H9 (cell line): Measurements from ENCODE around the gene SEMA6A. TPM values are rescaled to one million over a fixed set of nuclear protein-coding genes. Genes with fewer than 3 reads are reported as not detected.

Source experiments
- DNase-seq: peaks from one replicate; pipeline ENCODE4 v3.0.0-alpha.2; 2017
- H2AFZ ChIP-seq: one replicate; pipeline ENCODE4 v1.6.1; 2013; ENCODE audit warnings: mild to moderate bottlenecking, low read length, control low read depth, moderate library complexity
- H2AK5ac ChIP-seq: 2 replicates; pipeline ENCODE4 v1.6.1; 2013; ENCODE audit warnings: low read length, control low read depth, mixed read lengths; ENCODE audit not compliant: insufficient read length
- H2BK120ac ChIP-seq: one replicate; pipeline ENCODE4 v1.6.1; 2013; ENCODE audit warnings: low read depth, mild to moderate bottlenecking, low read length, control low read depth, inconsistent platforms; ENCODE audit not compliant: poor library complexity, severe bottlenecking
- H2BK12ac ChIP-seq: 2 replicates; pipeline ENCODE4 v1.6.1; 2013; ENCODE audit warnings: low read length, control low read depth, mixed read lengths, low read depth; ENCODE audit not compliant: insufficient read length
- H2BK15ac ChIP-seq: 2 replicates; pipeline ENCODE4 v1.6.1; 2013; ENCODE audit warnings: low read depth, low read length, control low read depth
- H2BK20ac ChIP-seq: one replicate; pipeline ENCODE4 v1.6.1; 2013; ENCODE audit warnings: low read depth, mild to moderate bottlenecking, low read length, control low read depth, inconsistent platforms; ENCODE audit not compliant: poor library complexity, severe bottlenecking
- H2BK5ac ChIP-seq: 2 replicates; pipeline ENCODE4 v1.6.1; 2013; ENCODE audit warnings: low read length, control low read depth, mixed read lengths; ENCODE audit not compliant: insufficient read length
- H3K14ac ChIP-seq: 2 replicates; pipeline ENCODE4 v1.6.1; 2013; ENCODE audit warnings: low read length, control low read depth; ENCODE audit not compliant: insufficient read depth
- H3K18ac ChIP-seq: 2 replicates; pipeline ENCODE4 v1.6.1; 2013; ENCODE audit warnings: low read depth, mild to moderate bottlenecking, mixed read lengths, low read length, control low read depth; ENCODE audit not compliant: insufficient read length
- H3K23ac ChIP-seq: 2 replicates; pipeline ENCODE4 v1.6.1; 2013; ENCODE audit warnings: low read length, control low read depth, mixed read lengths, low read depth; ENCODE audit not compliant: insufficient read length
- H3K23me2 ChIP-seq: 2 replicates; pipeline ENCODE4 v1.6.1; 2013; ENCODE audit warnings: low read depth, mild to moderate bottlenecking, mixed read lengths, low read length, control low read depth; ENCODE audit not compliant: insufficient read length, poor library complexity, severe bottlenecking
- H3K27ac ChIP-seq: 2 replicates; pipeline ENCODE4 v1.5.1; 2013; ENCODE audit warnings: low read length, control low read depth, mixed read lengths, low read depth; ENCODE audit not compliant: insufficient read length
- H3K27me3 ChIP-seq: 2 replicates; pipeline ENCODE4 v1.6.1; 2013; ENCODE audit warnings: low read length, control low read depth, inconsistent platforms; ENCODE audit not compliant: insufficient read depth
- H3K4ac ChIP-seq: 2 replicates; pipeline ENCODE4 v1.6.1; 2013; ENCODE audit warnings: low read depth, mild to moderate bottlenecking, control low read depth, inconsistent platforms, low read length, moderate library complexity
- H3K4me1 ChIP-seq: 2 replicates; pipeline ENCODE4 v1.6.1; 2013; ENCODE audit warnings: low read length, control low read depth, inconsistent platforms; ENCODE audit not compliant: insufficient read depth
- H3K4me2 ChIP-seq: 2 replicates; pipeline ENCODE4 v1.6.1; 2013; ENCODE audit warnings: low read length, control low read depth, mixed read lengths; ENCODE audit not compliant: insufficient read length, insufficient read depth
- H3K56ac ChIP-seq: 2 replicates; pipeline ENCODE4 v1.6.1; 2013; ENCODE audit warnings: low read depth, mild to moderate bottlenecking, mixed read lengths, low read length, control low read depth; ENCODE audit not compliant: insufficient read length
- H3K79me1 ChIP-seq: 2 replicates; pipeline ENCODE4 v1.6.1; 2013; ENCODE audit warnings: low read depth, mild to moderate bottlenecking, moderate library complexity, low read length, control low read depth, inconsistent platforms; ENCODE audit not compliant: insufficient read depth, poor library complexity, severe bottlenecking
- H3K79me2 ChIP-seq: 2 replicates; pipeline ENCODE4 v1.6.1; 2013; ENCODE audit warnings: low read length, control low read depth, inconsistent platforms; ENCODE audit not compliant: insufficient read depth
- H3K9ac ChIP-seq: 2 replicates; pipeline ENCODE4 v1.6.1; 2013; ENCODE audit warnings: low read length, control low read depth, mixed read lengths; ENCODE audit not compliant: insufficient read length; ENCODE audit errors: extremely low read depth
- H3K9me3 ChIP-seq: one replicate; pipeline ENCODE4 v1.6.1; 2013; ENCODE audit warnings: low read depth, low read length, inconsistent platforms; ENCODE audit not compliant: control insufficient read depth
- H3T11ph ChIP-seq: one replicate; pipeline ENCODE4 v1.6.1; 2013; ENCODE audit warnings: mild to moderate bottlenecking, low read length, control low read depth, inconsistent platforms
- H4K20me1 ChIP-seq: one replicate; pipeline ENCODE4 v1.6.1; 2013; ENCODE audit not compliant: control insufficient read depth, insufficient read length, insufficient read depth
- H4K5ac ChIP-seq: 2 replicates; pipeline ENCODE4 v1.6.1; 2013; ENCODE audit warnings: low read depth, mild to moderate bottlenecking, mixed read lengths, low read length, control low read depth; ENCODE audit not compliant: insufficient read length
- H4K8ac ChIP-seq: replicated peaks from 2 replicates; pipeline ENCODE4 v1.6.1; 2013; ENCODE audit warnings: low read length, control low read depth, mixed read lengths, low read depth; ENCODE audit not compliant: insufficient read length
- H4K91ac ChIP-seq: 2 replicates; pipeline ENCODE4 v1.6.1; 2013; ENCODE audit warnings: low read depth, mild to moderate bottlenecking, moderate library complexity, mixed read lengths, low read length, control low read depth; ENCODE audit not compliant: insufficient read length
- H3K27ac Mint-ChIP-seq, 3 experiments: 2 replicates in 2 of 3; 3 replicates in 1 of 3; pipeline ENCODE4 v1.8.0; 2020 to 2021; ENCODE audit warnings: mixed read lengths in 3 of 3, mild to moderate bottlenecking in 1 of 3, moderate library complexity in 1 of 3
- H3K27me3 Mint-ChIP-seq: 2 replicates; pipeline ENCODE4 v1.8.0; 2021; ENCODE audit warnings: low read depth, mild to moderate bottlenecking, moderate library complexity, mixed read lengths
- H3K36me3 Mint-ChIP-seq, 3 experiments: 2 replicates in 2 of 3; 3 replicates in 1 of 3; pipeline ENCODE4 v1.8.0; 2020 to 2021; ENCODE audit warnings: low read depth in 3 of 3, mixed read lengths in 3 of 3; ENCODE audit not compliant: insufficient read depth in 1 of 3
- H3K4me1 Mint-ChIP-seq, 2 experiments: 2 replicates each; pipeline ENCODE4 v1.8.0; 2020; ENCODE audit warnings: mixed read lengths in 2 of 2
- H3K4me3 Mint-ChIP-seq, 2 experiments: 2 replicates in 1 of 2; 3 replicates in 1 of 2; pipeline ENCODE4 v1.8.0; 2020 to 2021; ENCODE audit warnings: mild to moderate bottlenecking in 2 of 2, mixed read lengths in 2 of 2, moderate library complexity in 1 of 2
- H3K9me3 Mint-ChIP-seq, 2 experiments: 2 replicates in 1 of 2; 3 replicates in 1 of 2; pipeline ENCODE4 v1.8.0; 2020; ENCODE audit warnings: mild to moderate bottlenecking in 2 of 2, mixed read lengths in 2 of 2, moderate library complexity in 1 of 2
- CTCF ChIP-seq: fragments of 200-600 bp; sonication (generic); conservative IDR thresholded peaks from 3 replicates; pipeline ENCODE4 v1.8.0; 2021; ENCODE audit warnings: antibody characterized with exemption, mild to moderate bottlenecking
- WGBS: extraction: QIAGEN DNeasy Blood & Tissue Kit; methylation state at CpG from one replicate; pipeline ENCODE4 v1.1.7; 2013; ENCODE audit warnings: missing lambda C conversion rate, low lambda C conversion rate, mixed read lengths; ENCODE audit not compliant: insufficient read length; ENCODE audit errors: extremely low coverage; 5-methylcytosine and 5-hydroxymethylcytosine counted together
- total RNA-seq: library from RNA; stranded (reverse); gene quantifications from 2 replicates; pipeline ENCODE4 v1.2.1, GENCODE V29; 2021

The SEMA6A gene
- total RNA-seq, 1 experiment from 2014 or later = 354 TPM

DNA sequence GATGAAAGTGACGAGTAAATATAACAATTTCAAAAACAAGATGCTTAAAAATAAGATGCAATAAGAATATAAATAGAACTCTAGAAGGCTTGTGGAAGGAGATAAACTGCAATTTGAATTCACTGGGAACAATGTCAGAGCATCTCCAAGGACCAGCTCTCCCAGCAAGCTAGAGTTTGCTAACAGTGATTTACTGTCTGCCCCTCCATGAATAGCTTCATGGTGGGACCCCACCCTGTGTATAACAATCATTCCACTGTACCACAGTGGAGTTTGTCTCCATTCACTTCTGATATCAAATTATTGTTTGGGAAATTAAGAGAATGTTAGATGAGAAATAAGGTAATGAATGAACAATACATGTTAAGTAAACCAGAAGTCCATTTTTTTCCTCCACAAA is 7.3 kb upstream of the SEMA6A start:
- Mint-ChIP-seq H3K4me3 (no peak overlapping the region), H3K27me3 (no peaks in the 10 kb centered on the region), H3K36me3 (0 out of 7 replicates have a peak, but pooled peaks cover 0 to 4% (median 2%) of the 10 kb centered on the region in 3 experiments), H3K4me1 (peaks cover 24 to 29% of the 10 kb centered on the region in 2 experiments), H3K9me3 (no peaks in the 10 kb centered on the region; a peak in 1 of 5 replicates), H3K27ac (no peak overlapping the region)
- Histone ChIP-seq H3T11ph (no peak overlapping the region), H2AK5ac (no peak overlapping the region), H3K27me3 (no peaks in the 10 kb centered on the region), H3K9me3 (no peaks in the 10 kb centered on the region), H2BK5ac (no peak overlapping the region), H4K20me1 (no peaks in the 10 kb centered on the region), H2BK12ac (no peak overlapping the region), H2BK20ac (no peak overlapping the region), H2AFZ (no peak overlapping the region), H3K18ac (no peak overlapping the region), H3K4ac (no peak overlapping the region), H3K4me2 (no peak overlapping the region), H4K91ac (no peak overlapping the region), H3K23ac (no peak overlapping the region), H3K23me2 (no peaks in the 10 kb centered on the region), H3K79me2 (no peaks in the 10 kb centered on the region), H3K79me1 (no peaks in the 10 kb centered on the region), H3K9ac (no peak overlapping the region), H2BK15ac (no peak overlapping the region), H2BK120ac (no peak overlapping the region), H3K56ac (no peak overlapping the region), H3K4me1 (peaks cover 4% of the 10 kb centered on the region; the same call in 1 of the 2 replicates), H3K14ac (no peak overlapping the region), H4K8ac (no peak overlapping the region), H4K5ac (no peak overlapping the region), H3K27ac (no peak overlapping the region)
- no peak for DNase-seq
- whole genome bisulfite sequencing = no CpG with 5 or more reads among the region's 1 CpG
- TF ChIP-seq CTCF = no peak
